Breast epithelium (tissue), 3 donors: ENCODE results near the gene LIPM.

Source experiments
- CTCF ChIP-seq, 3 donors: fragments of 450-650 bp; IDR thresholded peaks; one replicate each; pipeline ENCODE4 v1.5.1; 2016 to 2017; ENCODE audit warnings: antibody characterized with exemption in 3 of 3, mild to moderate bottlenecking in 3 of 3, moderate library complexity in 3 of 3
- POLR2A ChIP-seq: fragments of 450-650 bp; IDR thresholded peaks from one replicate; pipeline ENCODE4 v1.6.1; 2016; ENCODE audit warnings: antibody characterized with exemption, mild to moderate bottlenecking, moderate library complexity
- POLR2AphosphoS5 ChIP-seq, 3 donors: sonication (generic); formaldehyde crosslinking; IDR thresholded peaks; one replicate each; pipeline ENCODE4 v1.6.1; 2017; ENCODE audit warnings: antibody characterized with exemption in 3 of 3

- TF ChIP-seq CTCF (IDR thresholded peaks at IDR 0.05) (no peak), POLR2AphosphoS5 (IDR thresholded peaks at IDR 0.05) (no peak), POLR2A (no peak)
Measured at GRCh38 chr10:88759366-88760101, 43.0 kb upstream of the LIPM start, which contains the start of gene LIPN.
